H1 (cell line): ENCODE data around the gene BAZ2A. TPM values are rescaled to one million over a fixed set of nuclear protein-coding genes. Genes with fewer than 3 reads are reported as not detected.

Experiments used
- CTCF ChIA-PET: fragments of 300-600 bp; sonication (Branson Sonifier 250); formaldehyde crosslinking; loops from one replicate; lab custom pipeline; 2021; ENCODE audit not compliant: partially characterized antibody; lab: Charles Lee
- POLR2A ChIA-PET: fragments of 300-600 bp; sonication (Branson Sonifier 250); formaldehyde crosslinking; loops from one replicate; lab custom pipeline; 2021; ENCODE audit warnings: inconsistent platforms; ENCODE audit not compliant: partially characterized antibody; lab: Charles Lee
- DNase-seq, 2 experiments: peaks; one replicate each; pipeline versions ENCODE4 v3.0.0 to v3.0.0-alpha.2; 2010 to 2022; ENCODE audit warnings: low spot score in 2 of 2, low read depth in 1 of 2, mixed read lengths in 1 of 2
- FAIRE-seq: peaks from 2 replicates; lab custom pipeline; 2011; peaks lifted over from hg19 to GRCh38; lab: Jason Lieb, UNC
- H2AFZ ChIP-seq: 2 replicates; pipeline ENCODE4 v1.8.1; 2012; ENCODE audit warnings: low read length, inconsistent platforms
- H2AK5ac ChIP-seq: 2 replicates; pipeline ENCODE4 v1.6.1; 2013; ENCODE audit warnings: low read depth, low read length
- H2BK120ac ChIP-seq: replicated peaks from 2 replicates; pipeline ENCODE3; 2013; ENCODE audit warnings: low read depth, low read length, inconsistent platforms
- H2BK12ac ChIP-seq: 2 replicates; pipeline ENCODE4 v1.6.1; 2013; ENCODE audit warnings: low read depth, low read length
- H2BK15ac ChIP-seq: 2 replicates; pipeline ENCODE4 v1.6.1; 2013; ENCODE audit warnings: low read length
- H2BK20ac ChIP-seq: 2 replicates; pipeline ENCODE4 v1.6.1; 2013; ENCODE audit warnings: low read length
- H2BK5ac ChIP-seq: 2 replicates; pipeline ENCODE4 v1.6.1; 2013; ENCODE audit warnings: low read depth, low read length
- H3K14ac ChIP-seq: 2 replicates; pipeline ENCODE4 v1.6.1; 2013; ENCODE audit warnings: inconsistent platforms; ENCODE audit not compliant: insufficient read length
- H3K18ac ChIP-seq: 2 replicates; pipeline ENCODE4 v1.6.1; 2013; ENCODE audit warnings: low read length; ENCODE audit errors: extremely low read depth
- H3K23ac ChIP-seq: 2 replicates; pipeline ENCODE4 v1.6.1; 2013; ENCODE audit warnings: inconsistent platforms; ENCODE audit not compliant: insufficient read length
- H3K23me2 ChIP-seq: 2 replicates; pipeline ENCODE4 v1.6.1; 2013; ENCODE audit warnings: low read depth, low read length
- H3K27ac ChIP-seq: 2 replicates; pipeline ENCODE4 v1.6.1; 2011; ENCODE audit warnings: low read depth, low read length, inconsistent platforms
- H3K27me3 ChIP-seq, 4 experiments: replicated peaks in 1 of 4; 1 replicate in 1 of 4; 2 replicates in 3 of 4; pipeline versions ENCODE4 v1.6.1 to v1.8.1; 2011 to 2013; ENCODE audit warnings: low read length in 3 of 4, mild to moderate bottlenecking in 3 of 4, inconsistent platforms in 2 of 4, mixed read lengths in 2 of 4, moderate library complexity in 1 of 4; ENCODE audit not compliant: control insufficient read depth in 3 of 4, insufficient read depth in 3 of 4; ENCODE audit errors: extremely low read depth in 1 of 4
- H3K36me3 ChIP-seq, 4 experiments: 2 replicates each; pipeline versions ENCODE4 v1.6.1 to v1.8.1; 2011 to 2013; ENCODE audit warnings: mild to moderate bottlenecking in 4 of 4, low read length in 3 of 4, moderate library complexity in 2 of 4, control low read depth in 1 of 4, inconsistent platforms in 1 of 4; ENCODE audit not compliant: insufficient read depth in 4 of 4, control insufficient read depth in 2 of 4
- H3K4ac ChIP-seq: replicated peaks from 2 replicates; pipeline ENCODE3; 2013; ENCODE audit warnings: low read length, low read depth, mixed read lengths, inconsistent platforms; ENCODE audit not compliant: insufficient read length
- H3K4me1 ChIP-seq, 4 experiments: replicated peaks in 1 of 4; 1 replicate in 1 of 4; 2 replicates in 3 of 4; pipeline versions ENCODE4 v1.6.1 to v1.8.1; 2011 to 2013; ENCODE audit warnings: low read length in 3 of 4, inconsistent platforms in 2 of 4, mixed read lengths in 1 of 4; ENCODE audit not compliant: insufficient read depth in 4 of 4, control insufficient read depth in 3 of 4
- H3K4me2 ChIP-seq, 2 experiments: 2 replicates each; pipeline versions ENCODE4 v1.6.1 to v1.8.1; 2011 to 2013; ENCODE audit warnings: low read depth in 2 of 2, low read length in 2 of 2, control low read depth in 1 of 2, inconsistent platforms in 1 of 2, mild to moderate bottlenecking in 1 of 2; ENCODE audit not compliant: insufficient read depth in 1 of 2
- H3K4me3 ChIP-seq, 4 experiments: fragments of 200-600, 300-600 bp in 1 of 4; sonication (generic), shearing (Covaris generic), sonication (Bioruptor Twin) in 1 of 4; 2 replicates each; pipeline versions ENCODE4 v1.5.1 to v1.8.1; 2011 to 2016; ENCODE audit warnings: low read length in 4 of 4, low read depth in 3 of 4, control low read depth in 2 of 4, inconsistent platforms in 2 of 4, mild to moderate bottlenecking in 2 of 4, mixed read lengths in 1 of 4, moderate library complexity in 1 of 4; ENCODE audit not compliant: insufficient read depth in 2 of 4; ENCODE audit errors: extremely low read depth in 1 of 4
- H3K56ac ChIP-seq: replicated peaks from 2 replicates; pipeline ENCODE3; 2013; ENCODE audit warnings: low read depth, mild to moderate bottlenecking, mixed read lengths, low read length, inconsistent platforms; ENCODE audit not compliant: insufficient read length
- H3K79me1 ChIP-seq: 2 replicates; pipeline ENCODE4 v1.6.1; 2013; ENCODE audit warnings: low read depth, low read length, control low read depth
- H3K79me2 ChIP-seq, 2 experiments: 2 replicates each; pipeline versions ENCODE4 v1.6.1 to v1.8.1; 2012 to 2013; ENCODE audit warnings: low read length in 2 of 2, mild to moderate bottlenecking in 2 of 2, inconsistent platforms in 1 of 2; ENCODE audit not compliant: insufficient read depth in 2 of 2, control insufficient read depth in 1 of 2
- H3K9ac ChIP-seq, 4 experiments: replicated peaks in 1 of 4; 1 replicate in 1 of 4; 2 replicates in 3 of 4; pipeline versions ENCODE4 v1.6.1 to v1.8.1; 2011 to 2013; ENCODE audit warnings: low read depth in 3 of 4, low read length in 3 of 4, control low read depth in 2 of 4, mild to moderate bottlenecking in 2 of 4, moderate library complexity in 2 of 4, inconsistent platforms in 1 of 4; ENCODE audit errors: extremely low read depth in 1 of 4
- H3K9me3 ChIP-seq, 2 experiments: 2 replicates each; pipeline versions ENCODE4 v1.6.1 to v1.8.1; 2012 to 2013; ENCODE audit warnings: mild to moderate bottlenecking in 2 of 2, moderate library complexity in 2 of 2, control low read depth in 1 of 2, inconsistent platforms in 1 of 2, low read depth in 1 of 2, low read length in 1 of 2, mixed read lengths in 1 of 2; ENCODE audit not compliant: insufficient read depth in 2 of 2
- H4K20me1 ChIP-seq, 2 experiments: replicated peaks in 1 of 2; 2 replicates each; pipeline versions ENCODE3 to v1.8.1; 2011 to 2013; ENCODE audit warnings: inconsistent platforms in 2 of 2, low read length in 2 of 2, mild to moderate bottlenecking in 1 of 2; ENCODE audit not compliant: insufficient read depth in 2 of 2, control insufficient read depth in 1 of 2
- H4K5ac ChIP-seq: 2 replicates; pipeline ENCODE4 v1.6.1; 2013; ENCODE audit warnings: low read length, low read depth, mixed read lengths, inconsistent platforms; ENCODE audit not compliant: insufficient read length
- H4K8ac ChIP-seq: 2 replicates; pipeline ENCODE4 v1.8.0; 2013; ENCODE audit warnings: mild to moderate bottlenecking, moderate library complexity, low read length, inconsistent platforms; ENCODE audit not compliant: insufficient read depth; ENCODE audit errors: extremely low read depth
- H4K91ac ChIP-seq: replicated peaks from 2 replicates; pipeline ENCODE3; 2013; ENCODE audit warnings: low read length, mixed read lengths, inconsistent platforms; ENCODE audit not compliant: insufficient read length
- HDAC6 ChIP-seq: IDR thresholded peaks from one replicate; pipeline ENCODE4 v1.7.1; 2012; ENCODE audit warnings: low read depth, mild to moderate bottlenecking, inconsistent platforms, low read length, moderate library complexity
- NANOG ChIP-seq: IDR thresholded peaks from 2 replicates; pipeline ENCODE4 v1.6.1; 2011; ENCODE audit warnings: low read length, low read depth, mild to moderate bottlenecking, inconsistent platforms; ENCODE audit not compliant: insufficient read depth, poor library complexity, severe bottlenecking
- RFX5 ChIP-seq: IDR thresholded peaks from 2 replicates; pipeline ENCODE4 v1.6.1; 2011; ENCODE audit warnings: low read depth, low read length, improper control_type of control experiment, borderline replicate concordance
- SP1 ChIP-seq: IDR thresholded peaks from 2 replicates; pipeline ENCODE4 v1.6.1; 2011; ENCODE audit warnings: low read depth, low read length
- WGBS, 2 experiments: shearing (Covaris generic) in 1 of 2; methylation state at CpG; one replicate each; pipeline versions ENCODE4 v1.1.6 to v1.1.7; 2013 to 2015; ENCODE audit warnings: low lambda C conversion rate in 2 of 2, mixed read lengths in 2 of 2, inconsistent platforms in 1 of 2, low coverage in 1 of 2, missing lambda C conversion rate in 1 of 2; ENCODE audit not compliant: insufficient replicate concordance in 2 of 2, insufficient coverage in 1 of 2, insufficient read length in 1 of 2; ENCODE audit errors: extremely low coverage in 1 of 2, missing lambda C conversion rate in 1 of 2; 5-methylcytosine and 5-hydroxymethylcytosine counted together
- polyA plus RNA-seq, 7 experiments: library from polyadenylated mRNA; depleted of rRNA in 3 of 7; stranded (reverse) in 5 of 7; unstranded in 2 of 7; fragments of >200 nt in 5 of 7; fragments of 200-250 nt in 2 of 7; gene quantifications; 1 replicate in 5 of 7; 2 replicates in 1 of 7; 4 replicates in 1 of 7; pipeline versions ENCODE4 v1.2.1 to v1.2.3, GENCODE V29; 2011 to 2013; ENCODE audit warnings: missing spikeins in 2 of 7, mixed read lengths in 2 of 7
- total RNA-seq: library from RNA; stranded (reverse); fragmentation: NEBNext Ultra II Directional; extraction: Animal tissue kit (Norgen Biotek cat#: 25700); gene quantifications from 2 replicates; pipeline ENCODE4 v1.2.1, GENCODE V29; 2021

The BAZ2A gene
- total and polyA plus RNA-seq, 2 of the 8 experiments (the other 6 are each of a cell fraction or from before 2014, with no cell fraction given), result 52.0 to 110 TPM

- ChIA-PET CTCF (interaction anchor here (1.0 to 4.3 kb wide), 2 partner anchors 8 to 42 kb away, joined by 4 to 29 read pairs; no protein-coding TSS in a partner anchor), POLR2A (interaction anchor here (0.7 to 10.3 kb wide), 11 partner anchors 10 to 184 kb away, joined by 3 to 130 read pairs (median 19); partner anchors contain the start of genes BAZ2A, NACA and PTGES3)
- Histone ChIP-seq H2AK5ac (no peak overlapping the region), H3K23me2 (peaks cover 8% of the 10 kb centered on the region; the same call in 1 of the 2 replicates), H2BK15ac (no peak overlapping the region), H2BK20ac (no peak overlapping the region), H3K23ac (no peak overlapping the region), H3K79me2 (peaks cover 14 to 34% of the 10 kb centered on the region in 2 experiments), H4K91ac (no peak overlapping the region), H3K14ac (no peak overlapping the region), H4K8ac (no peak overlapping the region), H3K4me3 (peak overlapping the region; percentile 90 to 99 (median 97)), H4K20me1 (peaks cover 9 to 17% of the 10 kb centered on the region in 2 experiments), H3K27ac (no peak overlapping the region), H3K9me3 (no peaks in the 10 kb centered on the region), H2BK120ac (no peak overlapping the region), H2BK12ac (no peak overlapping the region), H3K36me3 (peaks cover 25 to 54% (median 39%) of the 10 kb centered on the region in 4 experiments), H2BK5ac (no peak overlapping the region), H3K4ac (no peak overlapping the region), H3K27me3 (no peaks in the 10 kb centered on the region), H3K9ac (peak overlapping the region; percentile 89 to 97 (median 93); a peak in 6 of 7 replicates), H3K4me2 (peak overlapping the region; percentile 61 to 82), H3K56ac (no peak overlapping the region), H4K5ac (no peak overlapping the region), H3K18ac (no peak overlapping the region), H3K4me1 (no peaks in the 10 kb centered on the region), H2AFZ (no peak overlapping the region), H3K79me1 (peaks cover 2% of the 10 kb centered on the region)
- 62% methylated on average over 4 of the region's 4 CpGs; no CpG with 5 or more reads in 1 of the 2 experiments for WGBS, 2 experiments
- no peak for TF ChIP-seq NANOG
- TF ChIP-seq HDAC6, result no peak
- peak; percentile 58; the same call in 1 of the 2 replicates for TF ChIP-seq SP1
- no peak for TF ChIP-seq RFX5
- no peak for FAIRE-seq
- DNase-seq, result no peak
These were observed 14.5 kb upstream of the BAZ2A start for GRCh38 chr12:56644654-56645053.
